COLO668 (cell line): ENCODE results near the gene SUN5.
"Not testable (repeated sequence)": the region's sequence is repeated elsewhere in the genome, so short reads cannot be mapped to it uniquely, and the experiment has no call there.

Source experiments
- DNase-seq: peaks from one replicate; lab custom pipeline; 2025; ENCODE audit not compliant: unreplicated experiment; lab: John Stamatoyannopoulos, UW

SUN5 gene

DNA sequence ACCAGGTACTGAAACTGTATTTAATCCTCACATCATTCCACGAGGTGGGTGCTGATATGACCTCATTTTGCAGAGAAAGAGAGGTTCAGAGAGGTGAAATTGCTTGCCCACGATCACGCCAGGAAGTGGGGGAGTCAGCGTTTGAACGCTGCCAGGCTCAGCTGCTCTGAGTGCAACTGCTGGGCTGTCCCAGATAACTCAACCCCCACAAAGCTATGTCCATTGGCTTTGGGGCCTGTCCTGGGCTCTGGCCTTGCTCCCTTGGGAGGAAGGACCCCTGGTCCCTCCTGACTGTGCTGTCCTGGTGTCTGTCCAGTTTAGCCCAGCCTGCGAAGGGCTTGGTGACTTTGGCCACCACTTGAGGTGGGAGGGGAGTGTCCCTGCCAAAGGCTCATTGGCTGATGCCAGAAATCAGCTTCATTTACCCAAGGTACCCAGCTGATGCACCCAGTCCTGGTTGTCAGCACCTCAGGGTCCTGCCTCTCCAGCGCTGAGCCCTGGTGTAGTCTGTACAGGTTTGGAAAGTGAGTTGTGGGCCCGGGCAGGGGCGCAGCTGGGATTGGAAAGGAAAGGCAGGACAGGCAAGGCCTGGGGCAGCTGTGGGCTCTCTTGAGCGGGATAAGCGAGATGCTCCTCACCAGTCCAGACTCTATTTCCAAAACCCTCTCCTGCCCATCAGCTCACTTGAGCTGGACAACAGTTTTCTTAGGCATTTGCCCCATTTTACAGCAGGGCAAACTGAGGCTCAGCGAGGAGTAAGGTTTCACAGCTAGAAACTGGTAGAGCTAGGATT is 38.5 kb downstream of the SUN5 start:
- DNase-seq = no peak

GRCh38 chr20:32965115-32965514 is 39.1 kb downstream of the SUN5 start:
- no peak for DNase-seq

DNA sequence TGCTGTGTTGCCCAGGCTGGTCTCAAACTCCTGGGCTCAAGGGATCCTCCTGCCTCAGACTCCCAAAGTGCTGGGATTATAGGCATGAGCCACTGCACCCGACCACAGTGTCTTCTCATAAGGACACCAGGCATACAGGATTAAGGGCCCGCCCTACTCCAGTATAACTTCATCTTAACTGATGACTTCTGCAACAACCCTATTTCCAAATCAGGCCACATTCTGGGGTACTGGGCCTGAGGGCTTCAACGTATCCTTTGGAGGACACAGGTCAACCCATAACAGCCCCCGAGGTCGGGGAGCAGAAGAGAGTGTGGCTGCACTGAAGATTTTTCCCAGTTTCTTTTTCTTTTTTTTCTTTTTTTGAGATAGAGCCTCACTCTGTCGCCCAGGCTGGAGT is 39.7 kb downstream of the SUN5 start:
- no peak for DNase-seq

GRCh38 chr20:32963176-32963575 is 41.1 kb downstream of the SUN5 start:
- no peak for DNase-seq

DNA sequence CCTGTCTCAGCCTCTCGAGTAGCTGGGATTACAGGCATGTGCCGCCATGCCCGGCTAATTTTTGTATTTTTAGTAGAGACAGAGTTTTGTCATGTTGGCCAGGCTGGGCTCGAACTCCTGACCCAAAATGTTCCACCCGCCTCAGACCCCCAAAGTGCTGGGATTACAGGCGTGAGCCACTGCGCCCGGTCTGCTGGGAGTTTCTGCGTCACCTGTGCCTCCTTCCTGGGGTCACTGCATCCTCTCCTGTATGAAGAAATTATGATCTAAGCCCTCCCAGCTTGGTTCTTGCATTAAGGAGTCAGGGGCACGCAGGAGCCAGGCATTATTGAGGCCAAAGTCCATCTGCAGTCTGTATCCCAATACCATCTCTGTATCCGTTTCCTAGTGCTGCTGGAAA is 41.6 kb downstream of the SUN5 start:
- DNase-seq = not testable (repeated sequence)

DNA sequence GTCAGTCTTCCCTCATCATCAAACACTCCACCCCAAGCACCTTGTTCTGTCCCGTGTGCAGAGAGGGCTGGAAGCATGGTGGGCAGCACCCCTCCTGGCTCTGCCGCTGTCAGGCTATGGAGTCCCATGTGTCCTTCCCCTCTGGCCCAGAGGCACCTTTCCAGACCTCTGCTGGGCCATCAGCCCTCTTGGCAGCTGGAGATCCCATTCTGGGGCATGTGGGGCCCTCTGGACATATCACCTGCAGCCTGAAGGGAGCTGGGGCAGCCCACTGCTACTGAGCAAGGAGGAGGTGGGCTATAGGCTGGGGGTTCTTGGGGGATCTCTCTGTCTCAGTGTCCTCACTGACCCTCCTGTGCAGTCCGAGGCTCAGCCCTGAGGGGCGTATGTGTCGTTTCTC is 42.2 kb downstream of the SUN5 start:
- DNase-seq = no peak

DNA sequence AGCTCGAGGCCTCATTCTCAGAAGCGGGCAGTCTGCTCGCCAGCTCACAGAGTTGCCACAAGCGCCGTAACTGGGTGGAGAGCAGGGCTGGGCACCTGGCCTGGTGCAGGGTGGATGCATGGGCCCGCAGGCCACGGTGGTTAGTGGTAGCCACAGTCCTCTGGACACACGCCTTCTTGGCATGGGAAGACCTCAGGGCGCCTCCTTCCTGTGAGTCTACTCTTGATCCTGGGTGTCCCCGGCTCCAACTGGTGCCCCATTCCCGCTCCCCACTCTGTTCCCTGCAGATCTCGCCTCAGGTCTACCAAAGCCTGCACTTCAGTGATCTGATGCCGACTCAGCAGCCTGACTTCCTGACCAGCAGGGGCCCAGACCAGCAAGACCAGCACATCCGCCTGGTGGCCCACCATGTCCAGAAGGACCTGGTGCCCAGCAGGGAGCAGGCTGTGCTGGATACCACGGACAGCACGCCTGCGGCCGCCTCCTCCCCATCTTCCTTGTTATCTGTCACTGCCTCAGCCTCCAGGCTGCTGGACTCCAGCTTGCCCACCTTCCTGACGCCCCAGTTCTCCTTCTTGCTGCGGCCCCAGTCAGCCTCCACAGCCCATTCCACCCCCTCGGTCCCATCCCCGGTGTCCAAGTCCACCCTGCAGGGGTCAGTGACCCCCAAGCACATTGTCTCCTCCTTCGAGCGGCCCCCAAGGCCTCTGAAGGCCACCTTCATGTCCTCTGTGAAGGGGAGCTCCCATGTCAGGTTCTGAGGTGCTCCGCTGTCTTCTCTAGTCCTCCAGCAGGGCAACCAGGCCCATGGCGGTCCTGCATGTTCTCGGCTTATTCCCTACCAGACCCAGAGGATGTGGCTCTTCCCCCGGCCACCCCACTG is 43.1 kb downstream of the SUN5 start:
- no peak for DNase-seq

- no peak for DNase-seq
These were observed 44.1 kb downstream of the SUN5 start for GRCh38 chr20:32960222-32960518.

- no peak for DNase-seq
These were observed 44.6 kb downstream of the SUN5 start for GRCh38 chr20:32959351-32960221.

DNA sequence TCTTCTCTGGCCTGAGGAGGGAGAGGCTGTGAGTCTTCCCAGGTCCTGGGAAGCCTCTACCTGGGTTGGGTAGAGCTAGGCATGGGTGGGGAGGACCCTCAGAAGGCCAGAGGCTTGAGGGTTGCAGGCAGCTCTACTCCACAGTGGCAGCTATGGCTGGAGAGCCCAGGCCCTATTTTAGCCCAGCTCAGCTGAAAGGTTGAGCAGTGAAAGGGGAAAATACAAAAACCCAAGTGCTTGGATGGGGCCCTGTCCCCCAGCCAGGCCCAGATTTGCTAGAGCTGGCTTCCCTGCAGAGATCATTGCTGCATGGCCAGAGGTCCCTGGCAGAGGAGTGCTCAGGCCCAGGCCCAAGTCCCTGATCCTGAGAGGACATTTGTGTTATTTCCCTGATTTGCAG is 45.7 kb downstream of the SUN5 start:
- no peak for DNase-seq

- no peak for DNase-seq
These were observed 46.8 kb downstream of the SUN5 start for GRCh38 chr20:32957459-32957858.

GRCh38 chr20:32950539-32950938 is 53.7 kb downstream of the SUN5 start:
- DNase-seq = not testable (repeated sequence)

DNA sequence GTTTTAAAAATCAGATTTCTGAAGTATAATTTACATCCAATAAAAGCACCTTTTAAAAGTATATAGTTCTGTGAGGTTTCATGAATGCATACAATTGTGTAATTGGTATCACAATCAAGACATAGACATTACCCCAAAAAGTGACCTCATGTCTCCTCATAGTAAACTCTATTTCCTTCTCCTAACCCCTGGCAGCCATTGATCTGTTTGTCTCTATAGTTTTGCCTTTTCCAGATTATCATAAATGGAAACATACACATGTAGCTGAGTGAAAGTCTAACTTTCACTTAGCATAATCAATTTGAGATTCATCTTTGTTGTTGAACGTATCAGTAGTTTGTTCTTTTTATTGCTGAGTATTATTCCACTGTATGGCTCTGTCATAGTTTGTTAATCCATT is 57.6 kb downstream of the SUN5 start:
- no peak for DNase-seq

DNA sequence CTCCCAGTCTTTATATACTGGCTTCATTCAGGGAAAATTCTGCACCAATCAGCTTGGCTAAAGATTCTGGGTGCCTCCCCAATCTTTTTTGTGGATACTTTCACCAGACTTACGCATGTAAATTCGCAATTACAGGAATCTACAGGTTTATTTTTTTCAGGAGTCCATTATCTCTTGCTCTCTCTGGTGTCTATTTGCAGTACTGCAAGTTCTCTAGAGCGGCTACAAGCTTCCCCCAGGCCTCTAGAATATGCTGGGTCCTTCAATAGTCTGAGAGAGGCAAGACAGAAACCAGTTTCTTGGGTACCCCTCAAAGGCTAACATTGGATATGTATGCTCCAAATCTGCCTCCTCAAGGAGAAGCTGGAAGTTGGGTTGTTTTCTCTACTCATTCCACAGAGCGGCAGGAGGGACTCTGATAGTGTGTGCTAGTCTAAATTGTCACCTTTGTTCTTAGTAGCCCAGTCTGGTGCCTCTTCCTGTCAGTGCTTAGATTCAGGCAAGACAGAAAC is 58.5 kb downstream of the SUN5 start:
- DNase-seq = no peak

DNA sequence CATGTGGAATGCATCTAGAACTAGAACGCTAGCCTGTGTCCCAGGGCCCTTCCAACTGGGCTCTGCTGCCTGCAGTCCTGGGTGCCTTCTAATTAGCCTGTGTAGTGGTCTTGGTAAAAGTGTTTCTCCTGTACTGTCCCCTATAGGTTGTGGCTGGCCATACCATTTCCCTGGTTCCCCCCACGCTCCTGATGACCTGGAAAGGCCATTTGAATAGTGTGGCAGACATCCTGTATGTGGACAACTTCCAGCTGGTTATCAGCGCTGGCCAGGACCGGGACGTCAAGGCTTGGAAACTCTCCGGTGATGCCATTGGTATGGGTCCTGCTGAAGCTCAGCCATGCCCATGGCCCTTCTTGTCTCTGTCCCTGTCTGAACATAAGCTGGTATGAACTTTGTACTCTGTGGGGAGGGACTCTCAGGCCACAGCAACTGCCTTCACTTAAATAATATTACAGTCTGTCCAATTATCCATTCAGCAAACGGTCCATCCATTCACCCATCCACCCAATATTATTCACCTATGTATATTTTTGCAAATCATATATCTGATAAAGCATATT is 60.7 kb downstream of the SUN5 start:
- no peak for DNase-seq

DNA sequence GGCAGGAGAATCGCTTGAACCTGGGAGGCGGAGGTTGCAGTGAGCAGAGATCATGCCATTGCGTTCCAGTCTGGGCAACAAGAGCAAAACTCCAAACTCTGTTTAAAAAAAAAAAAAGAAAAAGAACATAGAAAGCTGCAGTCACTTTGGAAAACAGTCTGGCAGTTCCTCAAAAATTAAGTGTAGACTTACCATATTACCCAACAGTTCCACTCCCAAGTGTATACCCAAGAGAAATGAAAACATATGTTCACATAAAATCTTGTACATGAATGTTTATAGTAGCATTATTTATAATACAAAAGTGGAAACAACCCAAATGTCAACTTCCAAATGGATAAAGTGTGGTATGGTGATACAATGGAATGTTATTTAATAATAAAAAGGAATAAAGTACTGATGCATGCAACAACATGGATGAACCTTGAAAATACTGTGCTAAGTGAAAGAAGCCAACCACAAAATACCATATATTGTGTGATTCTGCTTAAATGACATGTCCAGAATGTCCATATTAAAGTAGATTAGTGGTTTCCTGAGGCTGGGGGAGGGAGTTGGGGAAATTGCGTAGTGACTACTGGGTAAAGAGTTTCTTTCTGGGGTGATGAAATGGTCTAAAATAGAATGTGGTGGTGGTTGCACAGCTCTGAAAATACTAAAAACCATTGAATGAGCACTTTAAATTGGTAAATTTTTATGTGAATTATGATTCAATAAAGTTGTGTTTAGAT is 62.9 kb downstream of the SUN5 start:
- no peak for DNase-seq

- DNase-seq = no peak
These were observed 69.7 kb downstream of the SUN5 start for GRCh38 chr20:32934580-32934979.
